ENCODE data around the gene RNF40.

DNA sequence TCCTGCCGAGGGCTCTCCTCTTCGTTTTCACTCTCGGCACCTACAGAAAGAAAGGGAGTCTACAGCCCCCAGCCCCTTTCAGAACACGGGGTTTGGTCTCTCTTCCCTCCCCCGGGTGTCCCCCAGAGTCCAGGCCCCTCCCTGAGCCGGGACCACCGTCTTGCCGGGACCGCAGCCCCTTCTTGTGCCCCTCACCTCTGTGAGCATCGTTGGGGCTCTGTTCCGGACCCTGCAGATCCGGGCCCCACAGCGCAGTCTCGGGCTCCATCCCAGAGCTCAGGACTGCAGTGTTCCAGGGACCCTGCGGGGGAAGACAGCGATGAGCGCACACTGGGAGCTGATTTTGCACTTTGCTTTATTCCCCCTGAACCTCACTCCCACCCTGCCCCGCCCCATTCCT is 22.1 kb downstream of the RNF40 start:
- TF ChIP-seq, protein P1, sequence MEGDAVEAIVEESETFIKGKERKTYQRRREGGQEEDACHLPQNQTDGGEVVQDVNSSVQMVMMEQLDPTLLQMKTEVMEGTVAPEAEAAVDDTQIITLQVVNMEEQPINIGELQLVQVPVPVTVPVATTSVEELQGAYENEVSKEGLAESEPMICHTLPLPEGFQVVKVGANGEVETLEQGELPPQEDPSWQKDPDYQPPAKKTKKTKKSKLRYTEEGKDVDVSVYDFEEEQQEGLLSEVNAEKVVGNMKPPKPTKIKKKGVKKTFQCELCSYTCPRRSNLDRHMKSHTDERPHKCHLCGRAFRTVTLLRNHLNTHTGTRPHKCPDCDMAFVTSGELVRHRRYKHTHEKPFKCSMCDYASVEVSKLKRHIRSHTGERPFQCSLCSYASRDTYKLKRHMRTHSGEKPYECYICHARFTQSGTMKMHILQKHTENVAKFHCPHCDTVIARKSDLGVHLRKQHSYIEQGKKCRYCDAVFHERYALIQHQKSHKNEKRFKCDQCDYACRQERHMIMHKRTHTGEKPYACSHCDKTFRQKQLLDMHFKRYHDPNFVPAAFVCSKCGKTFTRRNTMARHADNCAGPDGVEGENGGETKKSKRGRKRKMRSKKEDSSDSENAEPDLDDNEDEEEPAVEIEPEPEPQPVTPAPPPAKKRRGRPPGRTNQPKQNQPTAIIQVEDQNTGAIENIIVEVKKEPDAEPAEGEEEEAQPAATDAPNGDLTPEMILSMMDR (IDR thresholded peaks at IDR 0.05): no peak
- TF ChIP-seq POLR2A (IDR thresholded peaks at IDR 0.05): no peak
